Measurements from ENCODE around the gene TRIM28. TPM values are rescaled to one million over a fixed set of nuclear protein-coding genes. Genes with fewer than 3 reads are reported as not detected.
"Not testable (repeated sequence)": the region's sequence is repeated elsewhere in the genome, so short reads cannot be mapped to it uniquely, and the experiment has no call there.

The TRIM28 gene
- total RNA-seq, 1 donor from 2014 or later = 332 TPM

DNA sequence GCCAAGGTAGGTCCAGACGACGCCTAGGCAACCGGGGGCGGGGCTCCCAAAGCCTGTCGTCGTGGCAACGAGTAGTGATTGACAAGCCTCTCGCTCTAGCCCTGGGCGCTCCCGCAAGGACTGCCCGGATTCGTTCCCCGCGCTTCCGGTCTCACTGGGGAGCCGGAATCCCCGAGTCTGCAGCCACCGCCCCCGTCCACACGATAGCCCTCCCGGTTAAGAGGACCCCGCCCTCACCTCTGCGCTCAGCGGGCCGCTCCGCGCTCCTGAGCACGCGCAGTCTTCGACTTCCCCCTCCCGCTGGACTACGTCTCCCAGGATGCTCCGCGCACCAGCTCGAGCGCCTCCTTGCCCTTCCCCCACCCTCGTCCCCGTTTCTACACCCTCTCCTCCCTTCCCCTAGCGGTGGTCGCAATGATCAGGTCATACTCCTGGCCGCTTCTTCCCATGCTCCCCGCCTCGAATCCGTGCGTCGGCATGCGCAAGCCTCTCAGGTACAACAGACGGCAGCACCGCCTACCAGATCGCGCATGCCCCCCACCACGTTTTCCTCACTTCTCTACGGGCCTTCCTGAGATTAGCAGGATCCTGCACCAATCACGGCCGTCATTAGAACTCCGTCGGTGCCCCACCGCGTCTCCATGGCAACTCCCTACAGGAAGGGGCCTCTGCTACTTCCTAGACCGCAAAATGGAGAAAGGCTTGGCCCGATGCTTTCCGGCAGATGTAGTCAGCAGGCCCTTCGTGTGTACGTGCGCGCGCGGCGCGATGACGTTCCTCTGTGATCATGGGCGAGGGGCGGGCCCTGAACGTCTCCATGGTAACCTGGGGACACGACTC is 29.2 kb downstream of the TRIM28 start, which contains the start of gene MZF1:
MZF1 (minus strand) TSS at position 518 of the 840 bp plus-strand sequence. CDS start 1,946 bp downstream, outside the sequence.
- DNase-seq (ENCODE audit: low spot score in 2 of 2) (peak; percentile 97 to 99), FAIRE-seq (peak; percentile 79)

DNA sequence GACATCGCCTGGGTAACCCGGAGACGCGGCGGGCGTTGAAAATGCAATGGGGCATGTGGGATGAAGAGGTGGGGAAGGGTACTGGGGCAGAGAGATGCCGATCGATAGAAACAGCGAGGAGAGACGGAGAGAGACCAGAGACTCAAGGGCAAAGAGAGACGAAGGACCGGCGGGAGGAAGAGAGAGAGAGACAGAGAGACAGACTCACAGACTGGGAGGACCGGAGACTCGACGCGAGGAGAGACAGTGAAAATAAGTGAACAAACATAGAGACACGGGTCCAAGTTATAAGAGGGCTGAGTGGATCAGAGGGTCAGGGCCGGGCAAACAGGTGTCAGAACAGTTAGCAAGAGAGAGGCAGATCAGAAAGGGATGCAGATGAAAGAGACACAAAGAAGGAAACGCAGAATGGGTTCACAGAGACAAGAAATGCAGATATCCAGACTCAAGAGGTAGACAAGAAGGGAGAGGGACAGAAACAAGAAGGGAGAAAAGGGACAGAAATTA is 29.8 kb downstream of the TRIM28 start:
- DNase-seq (ENCODE audit: low spot score in 2 of 2) (no peak), FAIRE-seq (no peak)

DNA sequence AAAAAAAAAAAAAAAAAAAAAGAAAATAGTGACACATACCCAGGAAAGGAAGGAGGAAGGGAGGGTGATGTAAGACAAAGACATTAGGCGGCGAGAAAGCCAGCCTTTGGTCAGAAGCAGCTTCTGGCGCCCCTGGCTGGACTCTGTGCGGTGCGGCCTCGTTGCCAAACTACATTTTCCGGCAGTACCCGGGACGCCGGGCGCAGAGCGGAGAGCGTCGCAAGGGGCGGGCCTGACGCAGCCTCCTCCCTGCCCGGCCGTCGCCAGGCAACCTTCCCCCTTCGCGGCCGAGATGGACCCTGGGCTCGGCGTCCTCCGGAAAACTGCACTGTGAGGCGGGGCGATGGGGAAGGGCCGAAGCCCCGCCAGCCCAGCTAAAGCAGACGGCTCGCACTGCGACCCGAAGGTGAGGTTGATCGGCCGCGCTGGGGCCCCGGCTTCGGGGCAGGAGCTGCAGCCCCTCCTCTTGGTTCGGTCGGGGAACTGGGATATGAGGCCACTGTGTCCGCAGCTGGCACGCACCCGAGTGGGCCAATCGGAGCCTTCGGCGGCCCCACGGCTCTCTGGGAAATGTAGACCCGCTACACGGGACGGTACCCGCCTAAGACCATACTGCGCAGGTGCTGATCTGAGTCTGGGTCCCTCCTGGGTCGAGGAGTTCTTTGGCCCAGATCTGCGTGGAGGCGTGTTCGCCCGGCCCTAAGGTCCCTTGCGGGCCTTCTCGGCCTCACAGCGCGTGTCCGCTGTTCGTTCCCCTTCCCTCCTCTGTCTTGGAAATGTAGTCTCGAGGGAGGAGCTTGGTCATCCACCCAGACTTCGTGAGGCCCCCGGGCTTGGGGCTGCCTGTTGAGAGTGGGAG is 31.5 kb downstream of the TRIM28 start:
- DNase-seq (ENCODE audit: low spot score in 2 of 2) (peak; percentile 87 to 88), FAIRE-seq (no peak)

DNA sequence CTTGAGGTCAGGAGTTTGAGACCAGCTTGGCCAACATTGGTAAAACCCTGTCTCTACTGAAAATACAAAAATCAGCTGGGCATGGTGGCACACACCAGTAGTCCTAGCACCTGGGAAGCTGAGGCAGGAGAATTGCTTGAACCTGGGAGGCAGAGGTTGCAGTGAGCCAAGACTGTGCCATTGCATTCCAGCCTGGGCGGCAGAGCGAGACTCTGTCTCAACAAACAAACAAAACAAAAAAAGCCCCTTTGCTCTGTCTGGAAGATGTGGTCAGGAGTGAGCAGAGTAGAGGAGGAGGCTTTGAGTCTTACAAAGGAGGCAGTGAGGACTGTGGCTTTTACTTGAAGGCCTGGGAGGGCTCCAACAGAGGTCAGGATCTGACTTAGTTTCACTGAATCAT is 33.7 kb downstream of the TRIM28 start:
- not testable (repeated sequence) for FAIRE-seq

DNA sequence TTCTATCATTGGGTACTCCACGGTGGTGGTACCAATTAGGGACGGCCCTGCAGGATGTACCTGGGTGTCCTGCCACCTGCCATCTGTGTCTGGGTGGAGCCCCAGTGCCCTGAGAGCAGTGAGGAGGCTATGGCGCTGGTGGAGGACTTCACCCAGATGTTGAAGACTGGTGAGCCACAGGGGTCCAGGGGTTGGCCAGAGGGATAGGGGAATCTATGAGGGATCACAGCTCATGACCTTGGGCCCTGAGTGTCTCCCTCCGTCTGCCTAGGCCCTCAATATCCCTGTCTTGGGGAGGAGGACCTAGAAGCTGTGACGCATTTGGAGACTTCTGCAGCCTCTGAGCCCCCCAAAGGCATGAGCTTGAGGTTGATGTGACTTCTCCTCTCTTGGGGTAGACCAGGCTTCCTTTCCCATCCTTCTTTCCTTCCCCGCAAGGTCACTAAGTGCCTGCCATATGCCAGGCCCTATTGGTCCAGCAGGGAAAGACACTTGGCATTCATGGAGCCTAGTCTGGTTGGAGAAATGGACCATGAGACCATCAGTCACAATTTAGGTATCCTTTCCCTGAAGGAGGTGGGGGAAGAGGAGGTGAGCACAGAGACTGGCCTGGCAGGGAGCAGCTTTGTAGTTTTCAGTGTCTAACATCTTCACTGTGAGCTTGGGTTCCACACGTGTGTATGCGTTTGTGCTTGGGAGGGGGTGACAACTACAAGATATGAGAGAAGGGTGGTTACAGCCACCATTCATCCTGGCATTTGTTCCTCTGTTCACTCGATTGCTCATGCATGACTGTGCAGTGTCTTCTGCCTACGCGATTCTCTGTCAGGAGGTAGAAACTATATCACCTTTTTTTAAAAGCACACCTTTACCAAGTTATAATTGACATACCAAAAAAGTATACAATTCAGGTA is 34.4 kb downstream of the TRIM28 start:
- DNase-seq (ENCODE audit: low spot score in 2 of 2) = no peak
- no peak for FAIRE-seq

More for the DNA sequence above, 33.7 kb downstream of the TRIM28 start:
- not testable (repeated sequence) for DNase-seq (ENCODE audit: low spot score in 2 of 2)

DNA sequence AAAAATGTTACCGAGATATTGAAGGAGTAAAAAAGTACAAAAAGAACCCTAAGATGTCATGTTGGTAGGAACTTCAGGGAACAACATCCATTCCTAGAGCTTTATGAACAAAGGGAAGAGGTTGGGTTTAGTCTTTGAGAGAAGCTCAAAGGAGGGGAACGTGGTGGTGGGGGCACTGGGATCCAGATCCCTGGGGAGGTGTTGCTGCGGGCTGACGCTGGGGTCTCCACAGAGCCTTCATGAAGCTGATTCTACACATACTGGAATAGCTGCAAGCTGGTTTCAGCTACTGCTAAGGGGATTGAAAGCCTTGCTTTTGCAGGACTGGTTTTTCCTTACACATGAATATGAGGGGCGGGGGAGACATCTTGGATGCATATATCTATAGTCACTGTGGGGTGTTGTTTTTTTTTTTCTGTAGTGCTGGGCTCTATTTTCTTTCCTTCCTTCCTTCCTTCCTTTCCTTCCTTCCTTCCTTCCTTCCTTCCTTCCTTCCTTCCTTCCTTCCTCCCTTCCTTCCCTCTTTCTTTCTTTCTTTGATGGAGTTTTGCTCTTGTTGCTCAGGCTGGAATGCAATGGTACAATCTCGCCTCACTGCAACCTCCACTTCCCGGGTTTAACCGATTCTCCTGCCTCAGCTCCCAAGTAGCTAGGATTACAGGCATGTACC is 35.7 kb downstream of the TRIM28 start:
- FAIRE-seq (no peak), DNase-seq (ENCODE audit: low spot score in 2 of 2) (no peak)

DNA sequence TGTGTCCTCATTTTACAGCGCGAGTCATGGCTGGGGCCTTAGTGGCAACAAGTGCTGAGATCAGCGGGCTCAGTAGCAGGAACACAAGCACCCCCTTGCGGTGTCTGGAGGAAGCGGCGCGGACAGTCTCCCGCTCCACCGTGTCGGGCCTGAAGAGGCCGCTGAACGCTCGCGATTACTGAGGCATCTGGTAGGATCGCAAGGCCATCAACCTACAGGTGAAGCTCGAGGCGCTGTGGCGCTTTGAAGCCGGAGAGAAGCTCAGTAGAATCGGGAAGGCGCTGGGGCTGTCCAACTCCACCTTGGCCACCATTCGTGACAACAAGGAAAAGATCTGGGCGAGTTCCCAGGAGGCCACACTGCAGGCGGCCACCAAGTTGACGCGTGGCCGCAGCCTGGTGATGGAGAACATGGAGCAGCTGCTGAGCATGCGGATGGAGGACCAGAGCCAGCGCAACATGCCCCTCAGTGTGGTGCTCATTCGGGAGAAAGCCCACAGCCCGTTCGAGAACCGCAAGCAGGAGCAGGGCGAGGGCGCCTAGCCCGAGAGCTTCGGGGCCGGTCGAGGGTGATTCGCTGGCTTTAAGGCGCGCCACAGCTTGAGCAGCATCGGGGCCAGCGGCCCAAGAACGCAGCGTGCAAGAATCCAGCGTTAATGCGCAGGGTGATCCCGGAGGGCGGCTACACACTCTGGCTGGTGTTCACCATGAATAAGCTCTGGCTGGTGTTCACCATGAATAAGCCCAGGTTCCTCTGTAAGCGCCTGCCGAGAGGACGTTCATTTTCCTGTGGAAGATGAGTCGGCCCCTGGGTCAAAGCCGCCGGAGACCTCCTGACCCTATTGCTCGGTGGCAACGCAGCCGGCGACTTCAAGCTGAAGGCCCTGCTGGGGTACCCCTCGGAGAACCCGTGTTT is 37.6 kb downstream of the TRIM28 start:
- no peak for FAIRE-seq
- peak; percentile 68 to 84 for DNase-seq (ENCODE audit: low spot score in 2 of 2)

DNA sequence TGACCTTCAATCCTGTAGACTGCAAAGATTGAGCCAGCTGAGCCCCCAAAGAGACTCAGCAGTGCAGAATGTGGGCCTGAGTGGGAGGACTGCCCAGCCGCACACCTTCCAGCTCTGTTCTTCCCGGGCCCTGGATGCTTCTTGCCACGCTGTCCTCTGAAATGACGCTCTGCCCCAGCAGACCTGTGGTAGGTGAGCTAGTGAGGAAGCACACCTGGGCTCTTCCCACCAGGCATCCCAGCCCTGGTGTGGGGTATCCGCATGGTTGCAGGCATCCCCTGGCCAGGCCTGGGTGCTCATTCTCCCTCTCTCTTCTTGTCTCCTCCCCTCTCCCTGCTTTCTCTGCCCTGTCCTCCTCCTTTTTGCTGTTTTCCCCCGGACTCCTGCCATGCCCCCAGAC is 39.1 kb downstream of the TRIM28 start:
- no peak for FAIRE-seq
- DNase-seq (ENCODE audit: low spot score in 2 of 2) = no peak

DNA sequence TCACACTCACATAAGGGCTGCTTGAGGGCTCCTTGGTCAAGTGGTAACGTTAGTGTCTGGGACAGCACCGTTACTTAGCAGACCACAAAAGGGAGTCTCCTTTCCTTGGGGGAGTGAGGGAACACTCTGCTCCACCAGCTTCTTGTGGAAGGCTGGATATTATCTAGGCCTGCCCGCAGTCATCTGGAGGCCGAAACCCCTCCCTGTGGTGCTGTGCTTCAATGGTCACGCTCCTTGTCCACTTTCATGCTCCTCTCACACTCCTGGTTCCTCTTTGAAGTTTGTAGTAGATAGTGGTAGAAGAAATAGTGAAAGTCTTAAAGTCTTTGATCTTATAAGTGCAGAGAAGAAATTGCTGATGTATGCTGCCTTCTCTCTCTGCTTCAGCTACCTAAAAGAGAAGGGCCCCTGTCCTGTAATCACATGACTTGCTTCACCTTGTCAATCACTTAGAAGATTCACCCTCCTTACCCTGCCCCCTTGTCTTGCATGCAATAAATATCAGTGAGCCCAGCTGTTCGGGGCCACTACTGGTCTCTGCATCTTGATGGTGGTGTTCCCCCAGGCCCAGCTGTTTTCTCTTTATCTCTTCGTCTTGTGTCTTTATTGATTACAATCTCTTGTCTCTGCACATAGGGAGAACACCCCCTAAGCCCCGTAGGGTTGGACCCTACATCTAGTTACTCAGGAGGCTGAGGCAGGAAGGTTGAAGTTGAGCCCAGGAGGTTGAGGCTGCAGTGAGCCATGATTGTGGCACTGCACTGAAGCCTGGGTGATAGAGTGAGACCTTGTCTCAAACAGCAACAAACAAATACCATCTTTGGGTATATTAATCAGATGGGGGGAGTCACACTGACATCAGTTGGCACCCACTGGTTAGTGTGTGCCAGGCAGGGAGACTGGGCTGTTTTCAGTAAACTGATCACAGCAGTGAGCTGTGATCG is 40.9 kb downstream of the TRIM28 start:
- DNase-seq (ENCODE audit: low spot score in 2 of 2) (no peak), FAIRE-seq (no peak)

DNA sequence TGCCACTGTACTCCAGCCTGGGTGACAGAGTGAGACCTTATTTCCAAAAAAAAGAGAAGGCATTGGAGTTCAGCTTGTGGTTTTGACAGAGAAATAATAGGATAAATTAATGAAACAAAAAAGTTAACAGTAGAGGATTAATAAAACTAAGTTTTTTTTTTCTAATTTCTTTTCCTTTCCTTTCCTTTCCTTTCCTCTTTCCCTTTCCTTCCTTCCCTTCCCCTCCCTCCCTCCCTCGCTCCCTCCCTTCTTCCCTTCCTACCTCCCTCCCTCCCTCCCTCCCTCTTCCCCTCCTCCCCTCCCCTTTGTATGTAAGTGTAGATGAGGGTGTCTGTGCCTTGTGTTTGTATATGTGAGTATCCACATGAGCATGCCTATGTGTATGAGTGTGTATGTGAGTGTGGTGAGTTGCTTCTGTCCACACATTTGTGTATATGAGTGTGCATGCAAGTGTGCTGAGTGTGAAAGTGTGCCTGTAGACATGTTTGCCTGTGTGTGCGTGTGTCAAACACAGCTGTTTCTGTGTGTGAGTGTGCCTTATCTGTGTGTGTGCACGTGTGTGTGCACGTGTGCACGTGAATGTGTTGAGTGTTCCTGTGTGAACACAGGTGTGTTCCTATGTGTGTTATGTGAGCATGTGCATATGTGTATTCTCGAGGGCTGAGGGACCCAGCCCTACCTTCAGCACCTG is 41.7 kb downstream of the TRIM28 start:
- FAIRE-seq = no peak
- no peak for DNase-seq (ENCODE audit: low spot score in 2 of 2)

DNA sequence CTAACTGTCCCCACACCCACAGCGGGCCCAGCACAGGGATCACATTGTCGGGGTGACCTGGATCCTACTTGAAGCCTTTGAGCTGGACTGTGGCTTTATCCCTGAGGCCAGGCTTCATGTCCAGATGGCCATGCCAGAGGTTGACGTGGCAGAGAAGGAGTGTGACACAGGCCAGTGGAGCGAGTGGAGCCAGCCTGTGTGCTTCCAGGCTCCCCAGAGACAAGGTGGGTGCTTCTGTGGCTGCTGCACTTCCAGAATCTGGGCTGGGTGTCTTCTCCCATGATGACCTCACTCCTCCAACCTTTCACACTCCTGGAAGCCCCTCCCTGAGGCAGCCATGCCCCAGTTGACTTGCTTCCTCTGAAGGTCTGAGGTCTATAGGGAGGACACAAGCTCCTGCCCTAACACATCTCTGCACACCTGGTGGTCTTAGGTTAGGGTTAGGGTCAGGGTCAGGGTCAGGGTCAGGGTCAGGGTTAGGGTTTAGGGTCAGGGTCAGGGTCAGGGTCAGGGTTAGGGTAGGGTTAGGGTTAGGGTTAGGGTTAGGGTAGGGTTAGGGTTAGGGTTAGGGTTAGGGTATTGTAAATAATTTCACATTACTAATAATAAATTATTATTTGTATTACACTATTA is 42.4 kb downstream of the TRIM28 start:
- DNase-seq (ENCODE audit: low spot score in 2 of 2) (no peak), FAIRE-seq (no peak)

Small RNA genes lying within 50 kb of the gene (small RNA-seq; reads per million reads assigned to genes)
- gene MIR6807 (0.20 reads per million), gene RN7SL525P (not detected)

Other genes starting within 250 kb of the TRIM28 start
- gene ERVK3-1, start 238.7 kb upstream of the TRIM28 start, total RNA-seq = 22.4 TPM
- gene ZSCAN22, start 217.1 kb upstream of the TRIM28 start, total RNA-seq = 2.0 TPM
- 0.41 TPM for gene A1BG, start 190.6 kb upstream of the TRIM28 start, total RNA-seq
- 6.1 TPM for gene ZNF497, start 181.3 kb upstream of the TRIM28 start, total RNA-seq
- gene ZNF837, start 163.0 kb upstream of the TRIM28 start, total RNA-seq = 2.4 TPM
- 2,200 TPM for gene RPS5, start 156.8 kb upstream of the TRIM28 start, total RNA-seq
- not detected for gene RNF225, start 148.4 kb upstream of the TRIM28 start, total RNA-seq
- gene ZNF584, start 135.4 kb upstream of the TRIM28 start, total RNA-seq = 11.8 TPM
- 15.9 TPM for gene ZNF132, start 103.9 kb upstream of the TRIM28 start, total RNA-seq
- 24.1 TPM for gene ZNF324B, start 92.4 kb upstream of the TRIM28 start, total RNA-seq
- gene ZNF324, start 77.0 kb upstream of the TRIM28 start, total RNA-seq = 20.8 TPM
- 8.6 TPM for gene ZNF446, start 67.7 kb upstream of the TRIM28 start, total RNA-seq
- 6.9 TPM for gene SLC27A5, start 32.1 kb upstream of the TRIM28 start, total RNA-seq
- gene ZBTB45, start 24.3 kb upstream of the TRIM28 start, total RNA-seq = 6.9 TPM
- 62.8 TPM for gene CHMP2A, start 11.0 kb downstream of the TRIM28 start, total RNA-seq
- gene UBE2M, start 14.5 kb downstream of the TRIM28 start, total RNA-seq = 64.8 TPM
- 11.0 TPM for gene MZF1, start 29.3 kb downstream of the TRIM28 start, total RNA-seq

Measured in frontal cortex (tissue), 4 donors.